ENCODE results near the gene LPP.

DNA sequence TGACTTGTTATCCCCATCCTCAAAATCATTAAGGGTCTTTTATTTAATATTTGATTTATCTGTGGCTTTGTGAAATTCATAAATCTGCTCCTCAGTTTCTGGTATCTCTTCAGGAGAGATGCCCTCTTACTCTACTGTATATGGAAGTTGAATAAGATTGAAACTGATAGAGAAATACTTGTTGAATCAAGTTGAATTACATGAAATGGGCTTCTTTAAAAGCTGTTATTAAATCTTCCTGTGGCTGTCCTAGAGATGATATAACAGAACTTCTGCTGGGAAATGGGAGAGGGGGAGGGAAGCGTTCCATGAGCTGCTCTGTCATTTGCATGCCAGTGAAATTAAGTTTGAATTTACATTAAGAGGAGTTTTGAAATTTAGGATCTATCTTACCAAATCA lies 523.4 kb downstream of the LPP start:
- TF ChIP-seq POLR2A (IDR thresholded peaks at IDR 0.05; ENCODE audit: low read length) = no peak
- TF ChIP-seq GATA1 (IDR thresholded peaks at IDR 0.05; ENCODE audit: low read depth, low read length) = no peak
